ENCODE measurements around the gene SMC1B.

Gene SMC1B

GRCh38 chr22:45318558-45319323 is 94.7 kb downstream of the SMC1B start:
- DNase-seq = peak; percentile 42

GRCh38 chr22:45318168-45318557 is 95.2 kb downstream of the SMC1B start:
- DNase-seq = peak; percentile 87

GRCh38 chr22:45317551-45318167 is 95.7 kb downstream of the SMC1B start:
- no peak for DNase-seq

- DNase-seq = no peak
Measured at GRCh38 chr22:45316796-45317526, 96.4 kb downstream of the SMC1B start.

- no peak for DNase-seq
Measured at GRCh38 chr22:45314786-45315185, 98.6 kb downstream of the SMC1B start.

- DNase-seq = no peak
Measured at GRCh38 chr22:45314054-45314721, 99.2 kb downstream of the SMC1B start.

GRCh38 chr22:45312856-45313255 is 100.5 kb downstream of the SMC1B start:
- DNase-seq = no peak

- DNase-seq = no peak
Measured at GRCh38 chr22:45312415-45312814, 101.0 kb downstream of the SMC1B start.

GRCh38 chr22:45310977-45311531 is 102.3 kb downstream of the SMC1B start:
- DNase-seq = no peak

GRCh38 chr22:45310331-45310976 is 102.9 kb downstream of the SMC1B start:
- no peak for DNase-seq

GRCh38 chr22:45309422-45310227 is 103.8 kb downstream of the SMC1B start, which contains the start of gene FAM118A:
FAM118A (plus strand) TSS chr22:45309934; CDS start chr22:45322380, 12,446 bp downstream.
- peak; percentile 98 for DNase-seq

GRCh38 chr22:45308957-45309421 is 104.4 kb downstream of the SMC1B start:
- DNase-seq = no peak

- no peak for DNase-seq
Measured at GRCh38 chr22:45308391-45308956, 104.9 kb downstream of the SMC1B start.

- no peak for DNase-seq
Measured at GRCh38 chr22:45306139-45306538, 107.3 kb downstream of the SMC1B start.

GRCh38 chr22:45305456-45306075 is 107.8 kb downstream of the SMC1B start:
- DNase-seq = no peak

GRCh38 chr22:45304971-45305370 is 108.4 kb downstream of the SMC1B start:
- no peak for DNase-seq

GRCh38 chr22:45303181-45303580 is 110.2 kb downstream of the SMC1B start:
- DNase-seq = no peak

GRCh38 chr22:45302751-45303150 is 110.6 kb downstream of the SMC1B start:
- DNase-seq = no peak

- no peak for DNase-seq
Measured at GRCh38 chr22:45298934-45299505, 114.4 kb downstream of the SMC1B start.

Data from activated CD8-positive, alpha-beta memory T cell treated with anti-CD3 and anti-CD28 coated beads, Interleukin-2, amount 50 U/mL, for 4 hours (primary cell).